ENCODE measurements around the gene KRT81.
A peak's percentile ranks its signal among the peaks of the same experiment; 100 is the strongest.

GRCh38 chr12:52278575-52279421, 12.5 kb downstream of the KRT81 start:
- TF ChIP-seq POLR2A (IDR thresholded peaks at IDR 0.05) (no peak), POLR2AphosphoS5 (IDR thresholded peaks at IDR 0.05) (peak; percentile 14), CTCF (IDR thresholded peaks at IDR 0.05) (peak; percentile 84 to 99 (median 91)), EP300 (IDR thresholded peaks at IDR 0.05) (no peak)

Data from gastroesophageal sphincter (tissue), 3 donors.